ENCODE measurements around the gene GPR143.

GRCh38 chrX:9745417-9746115 is 20.1 kb downstream of the GPR143 start:
- TF ChIP-seq, protein P1, sequence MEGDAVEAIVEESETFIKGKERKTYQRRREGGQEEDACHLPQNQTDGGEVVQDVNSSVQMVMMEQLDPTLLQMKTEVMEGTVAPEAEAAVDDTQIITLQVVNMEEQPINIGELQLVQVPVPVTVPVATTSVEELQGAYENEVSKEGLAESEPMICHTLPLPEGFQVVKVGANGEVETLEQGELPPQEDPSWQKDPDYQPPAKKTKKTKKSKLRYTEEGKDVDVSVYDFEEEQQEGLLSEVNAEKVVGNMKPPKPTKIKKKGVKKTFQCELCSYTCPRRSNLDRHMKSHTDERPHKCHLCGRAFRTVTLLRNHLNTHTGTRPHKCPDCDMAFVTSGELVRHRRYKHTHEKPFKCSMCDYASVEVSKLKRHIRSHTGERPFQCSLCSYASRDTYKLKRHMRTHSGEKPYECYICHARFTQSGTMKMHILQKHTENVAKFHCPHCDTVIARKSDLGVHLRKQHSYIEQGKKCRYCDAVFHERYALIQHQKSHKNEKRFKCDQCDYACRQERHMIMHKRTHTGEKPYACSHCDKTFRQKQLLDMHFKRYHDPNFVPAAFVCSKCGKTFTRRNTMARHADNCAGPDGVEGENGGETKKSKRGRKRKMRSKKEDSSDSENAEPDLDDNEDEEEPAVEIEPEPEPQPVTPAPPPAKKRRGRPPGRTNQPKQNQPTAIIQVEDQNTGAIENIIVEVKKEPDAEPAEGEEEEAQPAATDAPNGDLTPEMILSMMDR (IDR thresholded peaks at IDR 0.05) = no peak
- no peak for TF ChIP-seq EP300 (IDR thresholded peaks at IDR 0.05)
- no peak for TF ChIP-seq POLR2A (IDR thresholded peaks at IDR 0.05; ENCODE audit: low read depth)
- TF ChIP-seq POLR2AphosphoS5 (IDR thresholded peaks at IDR 0.05) = no peak
